ENCODE results near the gene LRRTM2.

DNA sequence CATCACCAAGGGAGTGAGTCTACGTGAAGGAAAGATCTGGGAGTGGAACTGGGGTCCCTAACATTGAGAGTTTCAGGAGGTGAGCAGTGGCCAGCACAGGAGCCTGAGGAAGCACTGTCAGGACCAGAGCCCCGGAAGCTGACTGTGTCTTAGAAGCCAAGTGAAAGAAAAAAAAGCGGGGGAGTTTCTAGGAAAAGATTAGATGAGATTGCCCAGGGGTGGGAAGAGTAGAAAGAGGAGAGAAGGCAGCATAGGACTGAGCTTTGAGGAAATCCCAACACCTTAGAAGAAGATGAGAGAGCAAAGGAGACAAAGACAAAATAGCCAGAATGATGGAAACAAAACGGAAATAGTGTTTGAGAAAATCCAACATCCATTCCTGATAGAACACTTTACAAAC is 37.0 kb upstream of the LRRTM2 start:
- TF ChIP-seq, protein P1, sequence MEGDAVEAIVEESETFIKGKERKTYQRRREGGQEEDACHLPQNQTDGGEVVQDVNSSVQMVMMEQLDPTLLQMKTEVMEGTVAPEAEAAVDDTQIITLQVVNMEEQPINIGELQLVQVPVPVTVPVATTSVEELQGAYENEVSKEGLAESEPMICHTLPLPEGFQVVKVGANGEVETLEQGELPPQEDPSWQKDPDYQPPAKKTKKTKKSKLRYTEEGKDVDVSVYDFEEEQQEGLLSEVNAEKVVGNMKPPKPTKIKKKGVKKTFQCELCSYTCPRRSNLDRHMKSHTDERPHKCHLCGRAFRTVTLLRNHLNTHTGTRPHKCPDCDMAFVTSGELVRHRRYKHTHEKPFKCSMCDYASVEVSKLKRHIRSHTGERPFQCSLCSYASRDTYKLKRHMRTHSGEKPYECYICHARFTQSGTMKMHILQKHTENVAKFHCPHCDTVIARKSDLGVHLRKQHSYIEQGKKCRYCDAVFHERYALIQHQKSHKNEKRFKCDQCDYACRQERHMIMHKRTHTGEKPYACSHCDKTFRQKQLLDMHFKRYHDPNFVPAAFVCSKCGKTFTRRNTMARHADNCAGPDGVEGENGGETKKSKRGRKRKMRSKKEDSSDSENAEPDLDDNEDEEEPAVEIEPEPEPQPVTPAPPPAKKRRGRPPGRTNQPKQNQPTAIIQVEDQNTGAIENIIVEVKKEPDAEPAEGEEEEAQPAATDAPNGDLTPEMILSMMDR (IDR thresholded peaks at IDR 0.05): no peak
- TF ChIP-seq POLR2AphosphoS5 (IDR thresholded peaks at IDR 0.05) (no peak), POLR2A (IDR thresholded peaks at IDR 0.05) (no peak)

Data from prostate gland (tissue), 2 donors.